AG09319 (cell line): ENCODE measurements around the gene YTHDF1.

ENCODE experiments used
- DNase-seq: peaks from one replicate; pipeline ENCODE4 v3.0.0-alpha.2; 2010; ENCODE audit warnings: low read depth; ENCODE audit errors: extremely low read depth
- CTCF ChIP-seq: IDR thresholded peaks from 2 replicates; pipeline ENCODE4 v1.5.1; 2011; ENCODE audit warnings: low read depth, mild to moderate bottlenecking, inconsistent platforms, low read length, moderate library complexity

The YTHDF1 gene

GRCh38 chr20:63205896-63206295, 10.0 kb downstream of the YTHDF1 start:
- DNase-seq, result no peak
- no peak for TF ChIP-seq CTCF

GRCh38 chr20:63204362-63204761, 11.6 kb downstream of the YTHDF1 start:
- no peak for DNase-seq
- no peak for TF ChIP-seq CTCF

- no peak for TF ChIP-seq CTCF
- no peak for DNase-seq
Observed at GRCh38 chr20:63202811-63203526, 13.0 kb downstream of the YTHDF1 start.

- no peak for TF ChIP-seq CTCF
- no peak for DNase-seq
Observed at GRCh38 chr20:63202021-63202420, 13.9 kb downstream of the YTHDF1 start.

GRCh38 chr20:63198606-63199005, 17.3 kb downstream of the YTHDF1 start:
- DNase-seq, result no peak

DNA sequence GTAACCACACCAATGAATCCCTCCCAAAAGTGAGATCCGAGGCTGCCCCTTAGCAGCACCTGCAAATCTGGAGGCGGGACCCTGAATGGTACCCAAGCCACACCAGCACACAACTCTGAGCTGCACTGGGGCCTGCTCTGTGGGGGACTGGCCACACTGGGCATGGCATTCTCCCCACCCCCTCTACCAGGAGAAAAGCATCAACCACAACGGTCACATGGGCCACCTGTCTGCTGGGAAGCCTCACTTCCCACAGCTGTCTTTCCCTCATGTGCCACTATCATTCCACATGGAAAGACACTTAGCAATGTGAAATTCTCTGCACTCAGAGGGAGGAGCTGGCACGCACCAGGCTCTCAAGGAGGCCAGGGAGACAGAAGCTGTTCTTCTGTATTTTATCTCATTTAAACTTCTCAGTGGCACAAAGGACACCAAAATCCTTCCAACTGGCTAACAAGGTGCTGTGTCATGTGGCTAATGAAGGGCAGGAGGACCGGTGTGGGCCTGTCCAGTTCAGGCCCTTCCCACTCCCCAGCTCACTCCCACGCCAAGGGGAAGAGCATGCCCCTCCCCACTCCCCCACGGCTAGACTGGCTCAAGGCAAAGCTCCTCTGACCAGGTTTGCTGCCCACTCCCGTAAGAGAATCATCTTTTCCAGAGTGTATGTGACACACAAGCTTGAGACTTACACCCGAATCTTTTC, 19.0 kb downstream of the YTHDF1 start:
- TF ChIP-seq CTCF, result no peak
- DNase-seq, result no peak

More at GRCh38 chr20:63198606-63199005, 17.3 kb downstream of the YTHDF1 start:
- no peak for TF ChIP-seq CTCF

- no peak for DNase-seq
- TF ChIP-seq CTCF, result no peak
Observed at GRCh38 chr20:63194797-63195173, 21.1 kb downstream of the YTHDF1 start.
